Glomerular endothelial cell (primary cell): ENCODE data around the gene PLB1. TPM values are rescaled to one million over a fixed set of nuclear protein-coding genes. Genes with fewer than 3 reads are reported as not detected.

ENCODE experiments used
- DNase-seq: peaks from one replicate; pipeline ENCODE4 v3.0.0-alpha.2; 2011; ENCODE audit warnings: low read depth, low spot score; ENCODE audit errors: extremely low read depth
- total RNA-seq: library from RNA; depleted of rRNA; stranded (reverse); fragments of >200 nt; gene quantifications from 2 replicates; pipeline ENCODE4 v1.2.3, GENCODE V29; 2015

The PLB1 gene
- total RNA-seq, 1 donor from 2014 or later: 0.53 TPM

- DNase-seq: no peak
Observed at GRCh38 chr2:28639836-28640235, 144.0 kb downstream of the PLB1 start.

- DNase-seq: no peak
Observed at GRCh38 chr2:28640260-28640907, 144.5 kb downstream of the PLB1 start.

DNA sequence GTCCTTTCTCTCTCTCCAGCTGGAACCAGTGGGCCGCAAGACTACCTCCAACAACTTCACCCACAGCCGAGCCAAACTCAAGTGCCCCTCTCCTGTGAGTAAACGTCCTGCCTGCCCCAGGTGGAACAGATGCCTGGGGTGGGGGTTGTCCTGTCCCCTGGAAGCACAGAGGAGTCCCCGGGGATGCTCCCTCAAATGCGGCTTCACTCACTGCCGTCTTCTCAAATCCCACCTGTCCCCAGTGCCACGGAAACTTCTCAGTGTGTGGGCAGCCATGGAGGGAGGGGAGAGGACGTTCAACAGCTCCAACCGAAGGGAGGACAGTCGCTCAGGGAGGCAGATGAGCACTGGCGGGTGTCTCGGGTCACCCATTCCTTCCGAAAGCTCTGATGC lies 145.0 kb downstream of the PLB1 start:
- no peak for DNase-seq

DNA sequence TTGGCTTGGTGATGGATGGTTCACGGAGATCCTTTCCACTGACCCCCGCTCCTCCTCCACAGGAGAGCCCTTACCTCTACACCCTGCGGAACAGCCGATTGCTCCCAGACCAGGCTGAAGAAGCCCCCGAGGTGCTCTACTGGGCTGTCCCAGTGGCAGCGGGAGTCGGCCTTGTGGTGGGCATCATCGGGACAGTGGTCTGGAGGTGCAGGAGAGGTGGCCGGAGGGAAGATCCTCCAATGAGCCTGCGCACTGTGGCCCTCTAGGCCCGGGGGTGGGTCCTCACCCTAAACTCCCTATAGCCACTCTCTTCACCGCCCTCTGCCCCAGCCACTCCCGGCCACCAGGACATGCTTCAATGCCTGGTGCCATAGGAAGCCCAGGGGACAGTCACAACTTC lies 146.9 kb downstream of the PLB1 start:
- no peak for DNase-seq

GRCh38 chr2:28643327-28643726 lies 147.5 kb downstream of the PLB1 start:
- DNase-seq: no peak

DNA sequence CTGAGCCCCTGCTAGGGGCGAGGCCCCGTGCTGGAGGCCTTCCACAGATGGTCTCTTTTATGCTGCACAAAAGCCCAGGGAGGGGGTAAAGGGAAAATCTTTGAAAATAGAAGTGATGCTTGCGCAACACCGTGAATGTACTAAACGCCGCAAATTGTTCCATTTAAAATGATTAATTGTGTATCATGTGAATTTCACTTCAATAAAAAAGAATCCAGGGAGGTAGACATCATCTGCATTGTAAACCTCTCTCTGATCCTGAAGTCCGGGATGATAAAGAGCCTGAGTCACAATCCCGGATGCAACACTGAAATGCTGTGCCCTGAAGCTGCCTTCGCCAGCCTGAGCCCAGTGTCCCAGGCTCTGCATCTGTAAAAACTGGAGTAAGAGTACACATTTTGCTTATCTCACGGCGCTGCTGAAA lies 148.1 kb downstream of the PLB1 start:
- no peak for DNase-seq

GRCh38 chr2:28644760-28645159 lies 148.9 kb downstream of the PLB1 start:
- no peak for DNase-seq

DNA sequence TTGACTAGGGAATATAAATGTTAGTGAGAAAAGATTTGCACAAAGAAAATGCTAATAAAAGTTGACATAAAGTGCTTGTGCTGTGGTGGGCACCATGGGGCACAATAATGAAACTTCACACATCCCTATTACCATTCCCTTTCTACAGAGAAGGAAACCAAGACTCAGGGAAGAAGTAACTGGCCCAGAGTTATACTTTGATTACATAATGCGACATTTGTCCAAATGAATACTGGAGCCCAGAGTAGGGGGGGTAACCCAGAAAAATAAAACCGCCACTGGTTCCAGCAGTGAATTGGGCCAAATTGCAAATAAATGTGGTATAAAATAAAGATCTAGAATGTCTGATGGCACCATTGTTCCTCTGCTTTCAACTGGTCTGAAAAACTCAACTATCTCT lies 149.7 kb downstream of the PLB1 start:
- DNase-seq: no peak

- no peak for DNase-seq
Observed at GRCh38 chr2:28647682-28648081, 151.8 kb downstream of the PLB1 start.

DNA sequence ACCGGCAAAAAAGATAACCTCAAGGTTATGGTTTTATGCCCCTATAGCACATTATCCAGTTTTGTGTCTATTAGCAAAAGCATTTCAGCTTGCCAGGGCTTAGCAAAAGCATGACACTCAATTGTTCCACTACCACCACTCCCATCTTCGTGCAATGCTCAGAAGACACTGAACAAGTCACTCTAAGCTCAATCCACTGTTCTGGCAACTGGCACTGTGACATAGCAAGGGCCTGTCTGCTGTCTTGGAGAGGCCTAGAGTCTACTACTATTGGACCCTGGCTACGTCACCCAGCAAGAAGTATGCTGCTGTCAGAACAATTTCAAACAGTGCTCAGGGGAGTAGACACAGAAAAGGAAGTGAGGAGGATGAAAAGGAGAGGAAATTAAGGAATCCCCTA lies 152.3 kb downstream of the PLB1 start:
- DNase-seq: no peak

- DNase-seq: no peak
Observed at GRCh38 chr2:28648671-28649395, 153.0 kb downstream of the PLB1 start.

- no peak for DNase-seq
Observed at GRCh38 chr2:28649481-28650265, 153.8 kb downstream of the PLB1 start.

DNA sequence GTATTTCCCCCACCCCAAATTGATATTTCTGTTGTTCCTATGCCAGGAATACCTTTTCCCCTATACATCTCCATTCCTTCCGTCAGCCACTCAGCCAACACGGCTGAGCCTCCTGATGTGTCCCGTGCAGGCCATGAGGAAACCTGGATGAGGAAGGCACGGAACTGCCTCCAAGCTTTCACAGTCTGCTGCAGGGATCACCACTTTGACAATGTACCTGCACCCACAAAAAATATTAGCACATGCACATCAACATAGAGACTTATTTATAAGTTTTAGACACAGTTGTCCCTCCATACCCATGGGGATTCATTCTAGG lies 154.4 kb downstream of the PLB1 start:
- DNase-seq: no peak

GRCh38 chr2:28652217-28652616 lies 156.4 kb downstream of the PLB1 start:
- no peak for DNase-seq

- DNase-seq: no peak
Observed at GRCh38 chr2:28653892-28654662, 158.2 kb downstream of the PLB1 start.

- DNase-seq: no peak
Observed at GRCh38 chr2:28654663-28655320, 158.9 kb downstream of the PLB1 start.

DNA sequence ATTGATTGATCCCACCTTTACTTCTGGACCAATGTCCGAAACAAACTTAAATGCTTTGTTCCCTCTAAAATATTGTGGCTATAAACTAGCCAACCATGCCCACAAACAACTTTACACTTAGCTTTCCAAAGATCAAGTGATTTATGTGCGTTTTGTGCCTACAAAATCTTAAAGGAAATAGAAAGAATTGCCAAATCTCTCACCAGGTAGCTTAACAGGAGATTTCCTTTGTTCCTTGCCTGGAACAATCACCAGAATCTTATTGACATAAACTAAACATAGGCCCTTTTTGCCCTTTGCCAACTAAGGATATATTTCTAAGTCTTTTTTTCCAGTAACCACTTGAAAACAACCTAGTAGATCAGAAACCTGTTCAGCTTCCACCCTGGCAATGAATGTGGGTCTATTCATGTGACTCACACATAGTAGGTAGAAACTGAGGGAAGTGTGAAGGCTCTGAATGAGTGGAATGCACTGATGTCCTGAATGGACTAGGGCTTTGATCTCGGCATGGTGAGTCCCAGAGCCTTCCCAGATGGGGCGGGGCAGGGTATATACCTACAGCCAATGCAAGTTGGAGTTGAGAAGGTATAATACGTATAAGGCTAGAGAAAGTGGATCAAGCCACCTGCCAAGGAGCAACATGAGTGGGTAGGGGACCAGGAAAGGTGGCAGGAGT lies 161.2 kb downstream of the PLB1 start:
- DNase-seq: no peak

DNA sequence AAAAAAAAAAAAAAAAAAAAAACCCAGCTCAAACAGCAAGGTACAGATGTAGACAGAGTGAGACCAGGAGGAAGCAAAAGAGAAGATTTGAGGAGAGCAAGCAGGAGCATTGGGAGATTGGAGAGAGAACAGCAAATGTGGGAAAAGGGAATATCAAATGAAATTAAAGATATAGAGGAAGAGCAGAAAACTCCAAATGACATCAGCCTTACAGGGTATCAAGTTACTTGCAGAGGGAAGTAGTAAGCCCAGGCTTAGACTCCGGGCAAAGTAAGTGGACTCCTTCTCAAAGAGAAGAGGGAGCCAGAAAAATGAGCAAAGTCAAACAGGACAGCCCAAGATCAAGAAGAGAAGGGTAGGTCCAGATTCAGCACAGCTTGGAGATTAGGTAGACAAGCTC lies 162.5 kb downstream of the PLB1 start:
- no peak for DNase-seq

DNA sequence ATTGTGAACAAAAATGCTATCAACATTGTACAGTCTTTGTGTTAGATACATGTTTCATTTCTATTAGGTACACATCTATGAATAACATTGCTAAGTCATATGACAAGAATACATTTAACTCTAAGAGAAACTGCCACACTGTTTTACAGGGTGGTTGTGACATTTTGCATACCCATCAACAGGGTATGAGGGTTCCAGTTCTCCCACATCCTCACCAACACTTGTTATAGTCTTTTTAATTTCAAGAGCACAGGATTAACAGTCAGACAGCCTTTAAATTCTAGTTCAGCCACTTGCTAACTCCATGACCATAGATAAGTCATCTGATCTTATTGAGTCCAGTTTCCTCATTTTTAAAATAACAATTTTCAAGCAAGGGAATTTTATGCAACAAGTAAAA lies 163.3 kb downstream of the PLB1 start:
- DNase-seq: no peak

DNA sequence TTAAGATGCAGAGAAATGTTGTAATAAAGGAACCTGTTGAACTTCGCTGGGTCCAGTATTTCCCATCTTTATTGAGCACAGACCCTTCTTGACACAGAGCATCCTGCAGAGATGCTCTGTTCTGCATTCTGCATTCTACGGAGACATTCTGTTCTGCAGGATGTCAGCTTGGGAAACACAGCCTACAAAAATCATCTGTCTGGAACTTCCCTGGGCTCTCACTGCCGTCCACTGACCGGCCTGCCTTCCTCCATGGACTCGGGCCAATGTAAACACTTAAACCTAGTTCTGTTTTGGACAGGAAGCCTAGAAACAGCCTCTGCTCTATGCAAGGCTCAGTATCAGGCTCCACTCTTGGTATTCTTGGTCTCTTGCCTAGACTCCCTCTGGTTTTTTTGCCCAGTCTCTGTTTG lies 165.7 kb downstream of the PLB1 start:
- DNase-seq: no peak
